SH-SY5Y (cell line): ENCODE data around the gene MST1.

Experiments
- GATA2 ChIP-seq: IDR thresholded peaks from 2 replicates; pipeline ENCODE4 v1.6.1; 2011; ENCODE audit warnings: mild to moderate bottlenecking, low read depth, low read length
- GATA3 ChIP-seq: IDR thresholded peaks from 2 replicates; pipeline ENCODE4 v1.6.1; 2011; ENCODE audit warnings: low read depth, mild to moderate bottlenecking, low read length, moderate library complexity

GRCh38 chr3:49723296-49723627 is 34.0 kb upstream of the MST1 start:
- TF ChIP-seq GATA2 (no peak), GATA3 (no peak)
